ENCODE data around the gene CKS1B. TPM values are rescaled to one million over a fixed set of nuclear protein-coding genes. Genes with fewer than 3 reads are reported as not detected.

Gene CKS1B
- total and polyA plus RNA-seq, 7 experiments from 2014 or later: 8.4 to 105 (median 10.9) TPM

GRCh38 chr1:155009742-155010141, 35.3 kb downstream of the CKS1B start:
- ATAC-seq: no peak
- peaks cover 34 to 79% (median 67%) of the 10 kb centered on the region in 7 donors for H3K4me1 Mint-ChIP-seq
- H3K27me3 ChIP-seq (ENCODE audit: control insufficient read depth in 2 of 2, insufficient read depth in 2 of 2, low read length in 2 of 2): no peaks in the 10 kb centered on the region
- peak overlapping the region; percentile 72 for H3K4me3 ChIP-seq (ENCODE audit: low read length)
- peaks cover 0 to 40% (median 0%) of the 10 kb centered on the region in 5 donors for H3K36me3 Mint-ChIP-seq
- ChIA-PET POLR2A (interaction anchor here (0.9 to 18.2 kb wide), 7 partner anchors 5 to 56 kb away, joined by 3 to 270 read pairs (median 37); partner anchors contain the start of genes ADAM15, CKS1B, LENEP and PBXIP1), CTCF (interaction anchor here (13.9 kb wide), 1 partner anchor 11 kb away, joined by 291 read pairs; the partner anchor contains the start of genes LENEP and ZBTB7B)
- peak overlapping the region; percentile 83 for H3K27ac ChIP-seq (ENCODE audit: low read depth, low read length)
- peak overlapping the region; percentile 88 to 98 (median 92) for H3K27ac Mint-ChIP-seq
- peaks cover 0 to 18% (median 0%) of the 10 kb centered on the region in 3 experiments for H3K36me3 ChIP-seq (ENCODE audit: control insufficient read depth in 2 of 3, insufficient read depth in 3 of 3, low read length in 3 of 3)
- DNase-seq: no peak
- H3K4me1 ChIP-seq (ENCODE audit: control insufficient read depth in 2 of 2, insufficient read depth in 2 of 2, low read length in 2 of 2): peaks cover 57 to 71% of the 10 kb centered on the region in 2 donors
- peak overlapping the region; percentile 89 to 99 (median 98) for H3K4me3 Mint-ChIP-seq
- no peaks in the 10 kb centered on the region for H3K27me3 Mint-ChIP-seq
- no peaks in the 10 kb centered on the region for H3K9me3 ChIP-seq (ENCODE audit: control insufficient read depth in 2 of 3, low read length in 3 of 3)
- no peaks in the 10 kb centered on the region for H3K9me3 Mint-ChIP-seq
- intact Hi-C loops (cut with micrococcal nuclease): loop anchor here (1.0 to 10.0 kb wide), 5 partner anchors 7 to 1495 kb away; partner anchors contain the start of genes ZBTB7B (in 2 of the 2), ADAM15 (in 1 of the 2), ADAR (in 1 of the 2) and MEF2D (in 1 of the 2)

- ATAC-seq (no peak), DNase-seq (peak in 3 of 9 donors; percentile 31 to 68 (median 41))
- Histone ChIP-seq H3K27ac (ENCODE audit: low read depth, low read length) (peak overlapping the region; percentile 83), H3K4me1 (ENCODE audit: control insufficient read depth in 2 of 2, insufficient read depth in 2 of 2, low read length in 2 of 2) (peaks cover 56 to 71% of the 10 kb centered on the region in 2 donors), H3K9me3 (ENCODE audit: control insufficient read depth in 2 of 3, low read length in 3 of 3) (no peaks in the 10 kb centered on the region), H3K4me3 (ENCODE audit: low read length) (peak overlapping the region; percentile 72), H3K27me3 (ENCODE audit: control insufficient read depth in 2 of 2, insufficient read depth in 2 of 2, low read length in 2 of 2) (no peaks in the 10 kb centered on the region), H3K36me3 (ENCODE audit: control insufficient read depth in 2 of 3, insufficient read depth in 3 of 3, low read length in 3 of 3) (peaks cover 0 to 24% (median 0%) of the 10 kb centered on the region in 3 experiments)
- intact Hi-C loops (cut with micrococcal nuclease): loop anchor here (1.0 kb wide), 1 partner anchor 8 kb away; the partner anchor contains the start of gene ZBTB7B (in 2 of the 2)
- no peaks in the 10 kb centered on the region for H3K27me3 Mint-ChIP-seq
- peak overlapping the region; percentile 88 to 98 (median 92) for H3K27ac Mint-ChIP-seq
- H3K36me3 Mint-ChIP-seq: peaks cover 0 to 40% (median 0%) of the 10 kb centered on the region in 5 donors
- ChIA-PET CTCF (interaction anchor here (1.2 to 13.9 kb wide), 2 partner anchors 12 to 74 kb away, joined by 3 to 291 read pairs; partner anchors contain the start of genes LENEP, PMVK and ZBTB7B), POLR2A (interaction anchor here (0.6 to 13.8 kb wide), 7 partner anchors 10 to 63 kb away, joined by 3 to 270 read pairs (median 8); partner anchors contain the start of genes CKS1B, FLAD1, LENEP and PBXIP1)
- peaks cover 33 to 79% (median 63%) of the 10 kb centered on the region in 7 donors for H3K4me1 Mint-ChIP-seq
- peak overlapping the region; percentile 89 to 99 (median 98) for H3K4me3 Mint-ChIP-seq
- no peaks in the 10 kb centered on the region for H3K9me3 Mint-ChIP-seq
Observed at GRCh38 chr1:155010211-155010918, 35.9 kb downstream of the CKS1B start.

GRCh38 chr1:155011004-155011416, 36.5 kb downstream of the CKS1B start:
- H3K4me3 ChIP-seq (ENCODE audit: low read length): peak overlapping the region; percentile 72
- H3K4me1 Mint-ChIP-seq: peaks cover 33 to 79% (median 63%) of the 10 kb centered on the region in 7 donors
- H3K27me3 ChIP-seq (ENCODE audit: control insufficient read depth in 2 of 2, insufficient read depth in 2 of 2, low read length in 2 of 2): no peaks in the 10 kb centered on the region

GRCh38 chr1:155011437-155012025, 37.0 kb downstream of the CKS1B start:
- H3K4me1 Mint-ChIP-seq: peaks cover 33 to 79% (median 63%) of the 10 kb centered on the region in 7 donors
- POLR2A ChIA-PET: interaction anchor here (1.4 to 13.8 kb wide), 4 partner anchors 11 to 57 kb away, joined by 8 to 270 read pairs (median 86); partner anchors contain the start of genes CKS1B, FLAD1, LENEP and PBXIP1

More at GRCh38 chr1:155011004-155011416, 36.5 kb downstream of the CKS1B start:
- Mint-ChIP-seq H3K36me3 (peaks cover 0 to 46% (median 4%) of the 10 kb centered on the region in 5 donors), H3K27me3 (no peaks in the 10 kb centered on the region), H3K27ac (peak overlapping the region; percentile 40 to 98 (median 90)), H3K9me3 (no peaks in the 10 kb centered on the region), H3K4me3 (peak overlapping the region; percentile 73 to 99 (median 98))
- Histone ChIP-seq H3K27ac (ENCODE audit: low read depth, low read length) (peak overlapping the region; percentile 83), H3K36me3 (ENCODE audit: control insufficient read depth in 2 of 3, insufficient read depth in 3 of 3, low read length in 3 of 3) (peaks cover 0 to 29% (median 0%) of the 10 kb centered on the region in 3 experiments), H3K4me1 (ENCODE audit: control insufficient read depth in 2 of 2, insufficient read depth in 2 of 2, low read length in 2 of 2) (peaks cover 59 to 71% of the 10 kb centered on the region in 2 donors), H3K9me3 (ENCODE audit: control insufficient read depth in 2 of 3, low read length in 3 of 3) (no peaks in the 10 kb centered on the region)
- intact Hi-C loops (cut with micrococcal nuclease): no loop called here
- ATAC-seq (no peak), DNase-seq (no peak)
- POLR2A ChIA-PET: interaction anchor here (0.6 to 13.8 kb wide), 6 partner anchors 10 to 57 kb away, joined by 4 to 270 read pairs (median 22); partner anchors contain the start of genes CKS1B, FLAD1, LENEP and PBXIP1
- CTCF ChIA-PET: interaction anchor here (1.2 to 13.9 kb wide), 2 partner anchors 13 to 75 kb away, joined by 3 to 291 read pairs; partner anchors contain the start of genes LENEP, PMVK and ZBTB7B

GRCh38 chr1:155012026-155012546, 37.6 kb downstream of the CKS1B start:
- peak in 1 of 9 donors; percentile 56 for DNase-seq
- ATAC-seq: peak; percentile 7
- Mint-ChIP-seq H3K27ac (peak overlapping the region; percentile 80 to 98 (median 95)), H3K36me3 (peaks cover 0 to 46% (median 4%) of the 10 kb centered on the region in 5 donors), H3K4me1 (peaks cover 30 to 78% (median 63%) of the 10 kb centered on the region in 7 donors), H3K27me3 (no peaks in the 10 kb centered on the region), H3K4me3 (peak overlapping the region; percentile 75 to 99 (median 90)), H3K9me3 (no peaks in the 10 kb centered on the region)
- CTCF ChIA-PET: interaction anchor here (1.0 to 13.9 kb wide), 6 partner anchors 11 to 73 kb away, joined by 3 to 291 read pairs (median 6); partner anchors contain the start of genes ADAM15, CKS1B, LENEP and PYGO2
- Histone ChIP-seq H3K27me3 (ENCODE audit: control insufficient read depth in 2 of 2, insufficient read depth in 2 of 2, low read length in 2 of 2) (no peaks in the 10 kb centered on the region), H3K4me1 (ENCODE audit: control insufficient read depth in 2 of 2, insufficient read depth in 2 of 2, low read length in 2 of 2) (peaks cover 56 to 71% of the 10 kb centered on the region in 2 donors), H3K27ac (ENCODE audit: low read depth, low read length) (peak overlapping the region; percentile 83), H3K9me3 (ENCODE audit: control insufficient read depth in 2 of 3, low read length in 3 of 3) (no peaks in the 10 kb centered on the region), H3K4me3 (ENCODE audit: low read length) (peak overlapping the region; percentile 38), H3K36me3 (ENCODE audit: control insufficient read depth in 2 of 3, insufficient read depth in 3 of 3, low read length in 3 of 3) (peaks cover 0 to 29% (median 0%) of the 10 kb centered on the region in 3 experiments)
- POLR2A ChIA-PET: interaction anchor here (0.5 to 13.8 kb wide), 10 partner anchors 10 to 76 kb away, joined by 3 to 270 read pairs (median 8); partner anchors contain the start of genes CKS1B, FLAD1, LENEP and PBXIP1
- intact Hi-C loops (cut with micrococcal nuclease): no loop called here

More at GRCh38 chr1:155011437-155012025, 37.0 kb downstream of the CKS1B start:
- CTCF ChIA-PET: interaction anchor here (1.0 to 13.9 kb wide), 6 partner anchors 11 to 75 kb away, joined by 3 to 291 read pairs (median 5); partner anchors contain the start of genes ADAM15, CKS1B, LENEP and PMVK
- peak; percentile 23 for ATAC-seq
- Mint-ChIP-seq H3K9me3 (no peaks in the 10 kb centered on the region), H3K4me3 (peak overlapping the region; percentile 73 to 99 (median 98)), H3K27me3 (no peaks in the 10 kb centered on the region), H3K36me3 (peaks cover 0 to 45% (median 4%) of the 10 kb centered on the region in 5 donors), H3K27ac (peak overlapping the region; percentile 40 to 98 (median 95))
- Histone ChIP-seq H3K9me3 (ENCODE audit: control insufficient read depth in 2 of 3, low read length in 3 of 3) (no peaks in the 10 kb centered on the region), H3K27me3 (ENCODE audit: control insufficient read depth in 2 of 2, insufficient read depth in 2 of 2, low read length in 2 of 2) (no peaks in the 10 kb centered on the region), H3K4me3 (ENCODE audit: low read length) (peak overlapping the region; percentile 72), H3K36me3 (ENCODE audit: control insufficient read depth in 2 of 3, insufficient read depth in 3 of 3, low read length in 3 of 3) (peaks cover 0 to 29% (median 0%) of the 10 kb centered on the region in 3 experiments), H3K27ac (ENCODE audit: low read depth, low read length) (peak overlapping the region; percentile 83), H3K4me1 (ENCODE audit: control insufficient read depth in 2 of 2, insufficient read depth in 2 of 2, low read length in 2 of 2) (peaks cover 59 to 71% of the 10 kb centered on the region in 2 donors)
- intact Hi-C loops (cut with micrococcal nuclease): no loop called here
- no peak for DNase-seq

Measured in naive thymus-derived CD4-positive, alpha-beta T cell (primary cell).